Sigmoid colon (tissue), 7 donors: ENCODE measurements around the gene ACADSB. TPM values are rescaled to one million over a fixed set of nuclear protein-coding genes. Genes with fewer than 3 reads are reported as not detected.

Experiments used
- DNase-seq: peaks from one replicate; pipeline ENCODE4 v3.0.0-alpha.2; 2019
- H3K27ac ChIP-seq, 4 donors: fragments of 200-600 bp; sonication (generic); one replicate each; pipeline ENCODE4 v1.5.1; 2016 to 2019; ENCODE audit warnings: mild to moderate bottlenecking in 1 of 4
- H3K27me3 ChIP-seq, 3 donors: fragments of 200-600 bp; sonication (generic); one replicate each; pipeline ENCODE4 v1.5.1; 2019; ENCODE audit warnings: mild to moderate bottlenecking in 1 of 3
- H3K36me3 ChIP-seq, 4 donors: fragments of 200-600 bp; sonication (generic); one replicate each; pipeline ENCODE4 v1.5.1; 2016 to 2019
- H3K4me1 ChIP-seq, 4 donors: fragments of 200-600 bp; sonication (generic); one replicate each; pipeline ENCODE4 v1.5.1; 2017 to 2019
- H3K4me3 ChIP-seq, 4 donors: fragments of 200-600 bp; sonication (generic); one replicate each; pipeline ENCODE4 v1.5.1; 2017 to 2019; ENCODE audit warnings: mild to moderate bottlenecking in 2 of 4, moderate library complexity in 1 of 4
- H3K9me3 ChIP-seq, 4 donors: fragments of 200-600 bp in 3 of 4; sonication (generic) in 3 of 4; one replicate each; pipeline versions ENCODE4 v1.5.1 to v1.6.1; 2013 to 2019
- CTCF ChIP-seq, 4 experiments: fragments of 450-650 bp in 3 of 4; fragments of 200-600 bp in 1 of 4; IDR thresholded peaks; one replicate each; pipeline ENCODE4 v1.5.1; 2016 to 2019; ENCODE audit warnings: antibody characterized with exemption in 4 of 4, mild to moderate bottlenecking in 3 of 4, moderate library complexity in 2 of 4
- EP300 ChIP-seq, 4 donors: sonication (generic); formaldehyde crosslinking; IDR thresholded peaks; one replicate each; pipeline ENCODE4 v1.6.1; 2017; ENCODE audit warnings: antibody characterized with exemption in 4 of 4
- POLR2A ChIP-seq, 2 donors: fragments of 450-650 bp; IDR thresholded peaks; one replicate each; pipeline ENCODE4 v1.6.1; 2016; ENCODE audit warnings: antibody characterized with exemption in 2 of 2, mild to moderate bottlenecking in 2 of 2, moderate library complexity in 2 of 2
- POLR2AphosphoS5 ChIP-seq, 4 donors: sonication (generic); formaldehyde crosslinking; IDR thresholded peaks; one replicate each; pipeline ENCODE4 v1.6.1; 2017; ENCODE audit warnings: antibody characterized with exemption in 4 of 4
- WGBS, 2 donors: extraction: QIAGEN DNeasy Blood & Tissue Kit; methylation state at CpG; one replicate each; pipeline ENCODE4 v1.1.7; 2013; 5-methylcytosine and 5-hydroxymethylcytosine counted together
- intact Hi-C: fragments of 100-400 bp; cut with DNase I; formaldehyde crosslinking; loops from one replicate; pipeline ENCODE4 v1.15.1; 2023
- polyA plus RNA-seq, 3 donors: library from polyadenylated mRNA; stranded (reverse); fragments of 200-250 nt; gene quantifications; one replicate each; pipeline ENCODE4 v1.2.3, GENCODE V29; 2013
- total RNA-seq, 4 donors: library from RNA; depleted of rRNA; stranded (reverse); fragments of >200 nt; gene quantifications; one replicate each; pipeline ENCODE4 v1.1.0, GENCODE V29; 2016
- donor health status: healthy with polysubstance abuse.
- donor health status: Bipolar disorder and iron deficiency.
- donor health status: healthy.

ACADSB gene
- total and polyA plus RNA-seq, 7 donors = 7.6 to 18.7 (median 15.0) TPM

DNA sequence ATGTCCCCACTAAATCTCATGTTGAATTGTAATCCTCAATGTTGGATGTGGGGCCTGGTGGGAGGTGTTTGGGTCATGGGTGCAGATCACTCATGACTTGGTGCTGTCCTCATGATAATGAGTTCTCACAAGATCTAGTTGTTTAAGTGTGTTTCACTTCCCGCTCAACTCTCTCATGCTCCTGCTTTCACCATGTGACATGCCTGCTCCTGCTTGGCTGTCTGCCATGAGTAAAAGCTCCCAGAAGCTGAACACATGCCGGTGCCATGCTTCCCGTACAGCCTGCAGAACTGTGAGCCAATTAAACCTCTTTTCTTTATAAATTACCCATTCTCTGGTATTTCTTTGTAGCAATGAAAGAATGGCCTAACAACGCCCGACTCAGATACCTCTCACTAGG lies 34.8 kb upstream of the ACADSB start:
- DNase-seq = no peak
- intact Hi-C loops = no loop called here
- no peak for TF ChIP-seq EP300 (IDR thresholded peaks at IDR 0.05)
- Histone ChIP-seq H3K27ac (no peak overlapping the region), H3K4me1 (no peaks in the 10 kb centered on the region), H3K9me3 (no peaks in the 10 kb centered on the region), H3K27me3 (no peaks in the 10 kb centered on the region), H3K4me3 (no peak overlapping the region), H3K36me3 (no peaks in the 10 kb centered on the region)
- WGBS, 2 donors = 73 to 78% methylated on average over 5 of the region's 5 CpGs

GRCh38 chr10:122974543-122975064 lies 34.2 kb upstream of the ACADSB start:
- Histone ChIP-seq H3K4me3 (no peak overlapping the region), H3K9me3 (no peaks in the 10 kb centered on the region), H3K27me3 (no peaks in the 10 kb centered on the region), H3K4me1 (peaks cover 0 to 3% (median 3%) of the 10 kb centered on the region in 4 donors), H3K36me3 (no peaks in the 10 kb centered on the region), H3K27ac (no peak overlapping the region)
- 83 to 89% methylated on average over 3 of the region's 3 CpGs for WGBS, 2 donors
- intact Hi-C loops = no loop called here
- DNase-seq = no peak
- no peak for TF ChIP-seq POLR2A (IDR thresholded peaks at IDR 0.05)
- TF ChIP-seq POLR2AphosphoS5 (IDR thresholded peaks at IDR 0.05) = no peak
- no peak for TF ChIP-seq EP300 (IDR thresholded peaks at IDR 0.05)
- TF ChIP-seq CTCF (IDR thresholded peaks at IDR 0.05) = no peak

DNA sequence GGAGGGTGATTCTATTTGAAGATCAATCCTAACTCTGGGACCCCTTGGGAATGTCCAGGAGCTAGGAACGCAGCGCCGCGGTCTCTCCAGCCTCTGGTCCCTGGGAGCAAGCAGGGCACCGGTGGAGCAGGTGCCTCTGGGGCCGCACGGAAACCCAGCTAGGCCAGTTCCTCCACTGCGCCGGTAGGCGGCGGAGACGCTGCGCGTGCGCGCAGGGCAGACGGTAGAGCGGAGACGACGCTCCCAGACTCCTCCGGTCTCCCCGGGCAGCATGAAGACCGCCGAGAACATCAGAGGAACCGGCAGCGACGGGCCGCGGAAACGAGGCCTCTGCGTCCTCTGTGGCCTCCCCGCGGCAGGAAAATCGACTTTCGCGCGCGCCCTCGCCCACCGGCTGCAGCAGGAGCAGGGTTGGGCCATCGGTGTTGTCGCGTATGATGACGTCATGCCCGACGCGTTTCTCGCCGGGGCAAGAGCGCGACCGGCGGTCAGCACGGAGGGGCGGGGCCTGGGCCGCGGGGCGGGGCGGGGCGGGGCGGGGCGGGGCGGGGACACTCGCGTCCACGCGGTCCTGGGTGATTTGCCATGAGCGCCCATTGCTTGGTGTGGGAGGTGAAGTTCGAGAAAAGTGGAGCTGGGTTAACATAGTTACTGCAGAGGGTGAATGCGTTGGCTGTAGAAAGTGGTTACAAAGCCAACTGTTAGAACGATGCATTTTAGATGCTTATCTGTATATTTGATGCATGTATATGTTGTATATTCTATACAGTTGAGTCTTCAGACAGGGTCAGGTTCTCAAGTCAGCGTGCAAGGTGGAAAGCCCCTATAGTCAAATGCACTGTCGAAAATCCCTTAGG lies 28.4 kb upstream of the ACADSB start, which contains the start of gene PSTK:
Gene PSTK (plus strand): TSS at position 193 of the 857 bp plus-strand sequence. CDS start 79 bp downstream, at position 272.
- peaks cover 0 to 14% (median 11%) of the 10 kb centered on the region in 4 donors for H3K4me1 ChIP-seq
- H3K4me3 ChIP-seq = peak within 1 kb of the TSS; percentile 67 to 85 (median 76)
- intact Hi-C loops = loop anchor here (1.0 kb wide), 2 partner anchors 26 to 28 kb away; partner anchors contain the start of genes C10orf88 and IKZF5
- peak; percentile 96 for DNase-seq
- H3K27me3 ChIP-seq = no peaks in the 10 kb centered on the region
- no peaks in the 10 kb centered on the region for H3K9me3 ChIP-seq
- 1% methylated on average over 73 of the region's 73 CpGs for WGBS, 2 donors
- no peak for TF ChIP-seq POLR2A (IDR thresholded peaks at IDR 0.05)
- no peak for TF ChIP-seq EP300 (IDR thresholded peaks at IDR 0.05)
- TF ChIP-seq POLR2AphosphoS5 (IDR thresholded peaks at IDR 0.05) = peak; percentile 49 to 82 (median 72)
- peak; percentile 95 to 98 (median 96) for TF ChIP-seq CTCF (IDR thresholded peaks at IDR 0.05)
- no peaks in the 10 kb centered on the region for H3K36me3 ChIP-seq
- H3K27ac ChIP-seq = peak within 1 kb of the TSS; percentile 89 to 96 (median 92)

- intact Hi-C loops = no loop called here
- Histone ChIP-seq H3K27me3 (no peaks in the 10 kb centered on the region), H3K4me1 (peaks cover 0 to 14% (median 11%) of the 10 kb centered on the region in 4 donors), H3K9me3 (no peaks in the 10 kb centered on the region), H3K27ac (peak overlapping the region; percentile 89 to 96 (median 92)), H3K4me3 (peak overlapping the region; percentile 67 to 85 (median 76)), H3K36me3 (no peaks in the 10 kb centered on the region)
- WGBS, 2 donors = 27 to 28% methylated on average over 4 of the region's 4 CpGs
- TF ChIP-seq CTCF (IDR thresholded peaks at IDR 0.05) (peak in 1 of 4 experiments; percentile 37), EP300 (IDR thresholded peaks at IDR 0.05) (no peak)
- DNase-seq = no peak
These were observed 27.7 kb upstream of the ACADSB start for GRCh38 chr10:122981066-122981464.

DNA sequence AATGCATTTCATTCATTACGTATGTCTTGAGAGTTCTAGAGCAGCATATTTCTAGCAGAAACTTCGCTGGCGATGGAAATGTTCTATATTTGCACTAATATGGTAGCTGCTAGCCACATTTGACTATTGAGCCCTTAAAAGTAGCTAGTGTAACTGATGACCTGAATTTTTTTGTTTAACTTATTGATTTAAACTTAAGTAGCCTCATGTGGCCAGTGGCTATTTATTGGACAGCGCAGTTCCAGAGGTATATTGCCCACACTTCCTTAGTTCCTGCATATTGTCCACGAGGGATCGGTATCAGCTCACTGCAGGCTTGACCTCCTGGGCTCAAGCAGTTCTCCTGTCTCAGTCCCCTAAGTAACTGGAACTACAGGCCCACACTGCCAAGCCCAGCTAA lies 24.9 kb upstream of the ACADSB start:
- no peak for TF ChIP-seq POLR2AphosphoS5 (IDR thresholded peaks at IDR 0.05)
- Histone ChIP-seq H3K9me3 (no peaks in the 10 kb centered on the region), H3K27ac (no peak overlapping the region), H3K36me3 (no peaks in the 10 kb centered on the region), H3K27me3 (no peaks in the 10 kb centered on the region), H3K4me3 (no peak overlapping the region), H3K4me1 (peaks cover 0 to 14% (median 11%) of the 10 kb centered on the region in 4 donors)
- WGBS, 2 donors = 96 to 97% methylated on average over 6 of the region's 6 CpGs
- no peak for DNase-seq
- intact Hi-C loops = no loop called here
